HCT116 (cell line): ENCODE measurements around the gene TIRAP. TPM values are rescaled to one million over a fixed set of nuclear protein-coding genes. Genes with fewer than 3 reads are reported as not detected.

Source experiments
- ATAC-seq: fragments of 200-7000 bp; cut with Tn5 transposase; 2 replicates; pipeline ENCODE4 v1.9.1; 2020; ENCODE audit warnings: mild to moderate bottlenecking, moderate library complexity
- BruUV-seq: library from RNA; stranded (reverse); fragments of 400-500 nt; replicated peaks from 2 replicates; lab custom pipeline; 2021; lab: Mats Ljungman, UMichigan
- CTCF ChIA-PET: fragments of 300-600 bp; sonication (Branson Sonifier 250); formaldehyde crosslinking; loops from one replicate; lab custom pipeline; 2021; ENCODE audit warnings: antibody characterized with exemption; lab: Charles Lee
- POLR2A ChIA-PET: fragments of 300-600, 350-600 bp; sonication (Branson Sonifier 250); formaldehyde crosslinking; loops from one replicate; lab custom pipeline; 2021; ENCODE audit warnings: antibody characterized with exemption; lab: Charles Lee
- RAD21 ChIA-PET, 2 experiments: fragments of 300-600 bp; sonication (Branson Sonifier 250); formaldehyde crosslinking; loops; one replicate each; lab custom pipeline; 2023; ENCODE audit warnings: low total read pairs in 2 of 2; ENCODE audit not compliant: uncharacterized antibody in 2 of 2, unreplicated experiment in 2 of 2, low non-redundant PET in 1 of 2; lab: Charles Lee
- DNase-seq: peaks from one replicate; pipeline ENCODE4 v3.0.0-alpha.2; 2010; ENCODE audit warnings: low read depth, low spot score
- H2AFZ ChIP-seq: fragments of 200-600 bp; shearing (Covaris generic), sonication (generic); 2 replicates; pipeline ENCODE4 v1.6.1; 2017; ENCODE audit warnings: low read depth, mixed run types, mixed read lengths, antibody characterized with exemption, low read length; ENCODE audit not compliant: poor library complexity, severe bottlenecking
- H3K27ac ChIP-seq: 2 replicates; pipeline ENCODE4 v1.5.1; 2012; ENCODE audit warnings: low read depth, low read length
- H3K27me3 ChIP-seq: fragments of 200-600 bp; sonication (generic); 2 replicates; pipeline ENCODE4 v1.6.1; 2016; ENCODE audit warnings: mixed run types, low read length, mixed read lengths; ENCODE audit not compliant: insufficient read depth
- H3K36me3 ChIP-seq, 2 experiments: fragments of 200-500 bp in 1 of 2; fragments of 200-600 bp in 1 of 2; sonication (Bioruptor generic) in 1 of 2; sonication (generic) in 1 of 2; 2 replicates each; pipeline versions ENCODE4 v1.5.1 to v1.6.1; 2014 to 2016; ENCODE audit warnings: low read length in 2 of 2, inconsistent platforms in 1 of 2, mixed read lengths in 1 of 2, mixed run types in 1 of 2; ENCODE audit not compliant: insufficient read depth in 2 of 2, control insufficient read depth in 1 of 2
- H3K4me1 ChIP-seq, 2 experiments: fragments of 200-600 bp in 1 of 2; sonication (generic) in 1 of 2; 2 replicates each; pipeline versions ENCODE4 v1.5.1 to v1.6.1; 2012 to 2017; ENCODE audit warnings: low read length in 2 of 2, inconsistent platforms in 1 of 2, mild to moderate bottlenecking in 1 of 2, mixed read lengths in 1 of 2, mixed run types in 1 of 2, moderate library complexity in 1 of 2; ENCODE audit not compliant: insufficient read depth in 2 of 2, control insufficient read depth in 1 of 2
- H3K4me2 ChIP-seq: fragments of 200-600 bp; sonication (generic); 2 replicates; pipeline ENCODE4 v1.6.1; 2017; ENCODE audit warnings: mixed run types, low read length, mixed read lengths
- H3K4me3 ChIP-seq, 2 experiments: fragments of 200-600 bp in 1 of 2; sonication (generic) in 1 of 2; replicated peaks in 1 of 2; 2 replicates each; pipeline ENCODE4 v1.5.1; 2011 to 2016; ENCODE audit warnings: low read length in 2 of 2, control low read depth in 1 of 2, low read depth in 1 of 2, mild to moderate bottlenecking in 1 of 2, mixed read lengths in 1 of 2, mixed run types in 1 of 2
- H3K79me2 ChIP-seq: fragments of 200-600 bp; sonication (generic); 2 replicates; pipeline ENCODE4 v1.6.1; 2017; ENCODE audit warnings: mild to moderate bottlenecking, mixed run types, low read length, moderate library complexity, mixed read lengths; ENCODE audit not compliant: insufficient read depth
- H3K9ac ChIP-seq: fragments of 200-600 bp; sonication (generic); 2 replicates; pipeline ENCODE4 v1.6.1; 2016; ENCODE audit warnings: low read length, mixed read lengths
- H3K9me2 ChIP-seq: fragments of 200-600 bp; sonication (generic), shearing (Covaris generic); 2 replicates; pipeline ENCODE4 v1.6.1; 2017; ENCODE audit warnings: mixed run types, mild to moderate bottlenecking, moderate library complexity; ENCODE audit not compliant: insufficient read depth
- H3K9me3 ChIP-seq, 2 experiments: fragments of 200-500 bp in 1 of 2; fragments of 200-600 bp in 1 of 2; sonication (Bioruptor generic) in 1 of 2; sonication (generic) in 1 of 2; 2 replicates each; pipeline ENCODE4 v1.6.1; 2014 to 2017; ENCODE audit warnings: low read length in 2 of 2, mixed read lengths in 2 of 2, inconsistent platforms in 1 of 2, low read depth in 1 of 2, mild to moderate bottlenecking in 1 of 2, mixed run types in 1 of 2, moderate library complexity in 1 of 2; ENCODE audit not compliant: control insufficient read depth in 1 of 2, insufficient read depth in 1 of 2
- H4K20me1 ChIP-seq: fragments of 200-600 bp; sonication (generic), shearing (Covaris generic); 2 replicates; pipeline ENCODE4 v1.6.1; 2017; ENCODE audit warnings: mixed run types, mild to moderate bottlenecking, moderate library complexity; ENCODE audit not compliant: insufficient read depth
- CBX3 ChIP-seq: IDR thresholded peaks from 2 replicates; pipeline ENCODE4 v1.6.1; 2012; ENCODE audit warnings: low read depth
- EGR1 ChIP-seq: IDR thresholded peaks from 2 replicates; pipeline ENCODE4 v1.6.1; 2012; ENCODE audit warnings: low read depth
- ELF1 ChIP-seq: IDR thresholded peaks from 2 replicates; pipeline ENCODE4 v1.6.1; 2012; ENCODE audit warnings: low read depth, borderline replicate concordance
- JUND ChIP-seq: IDR thresholded peaks from 2 replicates; pipeline ENCODE4 v1.6.1; 2012
- MAX ChIP-seq: IDR thresholded peaks from 2 replicates; pipeline ENCODE4 v1.6.1; 2012
- POLR2A ChIP-seq: IDR thresholded peaks from 2 replicates; pipeline ENCODE4 v1.7.0; 2011; ENCODE audit warnings: borderline replicate concordance; ENCODE audit not compliant: insufficient read depth, insufficient read length; ENCODE audit errors: extremely low read depth
- POLR2AphosphoS5 ChIP-seq: IDR thresholded peaks from 2 replicates; pipeline ENCODE4 v1.6.1; 2011; ENCODE audit warnings: mild to moderate bottlenecking, low read depth, low read length, moderate library complexity
- REST ChIP-seq: IDR thresholded peaks from 2 replicates; pipeline ENCODE4 v1.6.1; 2012; ENCODE audit warnings: low read depth
- TCF7L2 ChIP-seq: IDR thresholded peaks from 2 replicates; pipeline ENCODE4 v1.7.0; 2011; ENCODE audit warnings: borderline replicate concordance, inconsistent platforms; ENCODE audit not compliant: insufficient read depth, insufficient read length; ENCODE audit errors: extremely low read depth
- ZFX ChIP-seq: fragments of 450-650 bp; IDR thresholded peaks from 2 replicates; pipeline ENCODE4 v1.6.1; 2017
- intact Hi-C: fragments of 100-400 bp; cut with micrococcal nuclease; formaldehyde crosslinking; loops from 2 replicates; pipeline ENCODE4 v1.10.0; 2022
- total RNA-seq: library from RNA; stranded (reverse); gene quantifications from one replicate; pipeline ENCODE4 v1.2.1, GENCODE V29; 2021; ENCODE audit not compliant: unreplicated experiment

The TIRAP gene
- total RNA-seq, 1 experiment from 2014 or later: 10.8 TPM

- DNase-seq (no peak), ATAC-seq (no peak)
- Histone ChIP-seq H3K9me3 (no peaks in the 10 kb centered on the region), H3K27ac (no peak overlapping the region), H3K4me3 (no peak overlapping the region), H3K27me3 (no peaks in the 10 kb centered on the region), H3K36me3 (peaks cover 7 to 8% of the 10 kb centered on the region in 2 experiments), H3K4me1 (no peaks in the 10 kb centered on the region), H4K20me1 (no peaks in the 10 kb centered on the region), H2AFZ (no peak overlapping the region), H3K79me2 (no peaks in the 10 kb centered on the region), H3K9ac (no peak overlapping the region), H3K9me2 (no peaks in the 10 kb centered on the region), H3K4me2 (no peak overlapping the region)
- intact Hi-C loops: no loop called here
- RAD21 ChIA-PET: no interaction called here
- BruUV-seq: no TSS peak
- CTCF ChIA-PET: no interaction called here
- POLR2A ChIA-PET: no interaction called here
- no peak for TF ChIP-seq REST
- TF ChIP-seq MAX: no peak
- TF ChIP-seq ELF1: no peak
- TF ChIP-seq POLR2A: no peak
- no peak for TF ChIP-seq EGR1
- no peak for TF ChIP-seq TCF7L2
- no peak for TF ChIP-seq JUND
- no peak for TF ChIP-seq POLR2AphosphoS5
- TF ChIP-seq CBX3: no peak
- no peak for TF ChIP-seq ZFX
These were observed 25.7 kb upstream of the TIRAP start for GRCh38 chr11:126257144-126257543.
